MCF 10A (cell line): ENCODE measurements around the gene PDPN. TPM values are rescaled to one million over a fixed set of nuclear protein-coding genes. Genes with fewer than 3 reads are reported as not detected.
A peak's percentile ranks its signal among the peaks of the same experiment; 100 is the strongest.

Source experiments
- Bru-seq: library from RNA; stranded (reverse); fragments of 400-500 nt; gene quantifications from one replicate; lab custom pipeline; 2021; lab: Mats Ljungman, UMichigan
- BruChase-seq, 2 experiments: library from RNA; stranded (reverse); fragments of 400-500 nt; gene quantifications; one replicate each; lab custom pipeline; 2021; lab: Mats Ljungman, UMichigan
- BruUV-seq: library from RNA; stranded (reverse); fragments of 400-500 nt; replicated peaks from 2 replicates; lab custom pipeline; 2021; lab: Mats Ljungman, UMichigan
- CTCF ChIA-PET: fragments of 300-600 bp; sonication (Branson Sonifier 250); formaldehyde crosslinking; extraction: SDS; loops from one replicate; lab custom pipeline; 2021; ENCODE audit warnings: antibody characterized with exemption, inconsistent platforms; lab: Yijun Ruan, JAX
- POLR2A ChIA-PET: fragments of 300-600, 350-650 bp; sonication (Branson Sonifier 250); formaldehyde crosslinking; extraction: SDS; loops from one replicate; lab custom pipeline; 2020; ENCODE audit warnings: antibody characterized with exemption, inconsistent platforms; lab: Yijun Ruan, JAX
- DNase-seq: peaks from one replicate; pipeline ENCODE4 v3.0.0-alpha.2; 2018; ENCODE audit not compliant: unreplicated experiment
- H3K27ac Mint-ChIP-seq: one replicate; pipeline ENCODE4 v1.8.0; 2022; ENCODE audit warnings: mild to moderate bottlenecking, low read depth, mixed read lengths; ENCODE audit not compliant: unreplicated experiment
- H3K27me3 Mint-ChIP-seq: one replicate; pipeline ENCODE4 v1.8.0; 2022; ENCODE audit warnings: mixed read lengths; ENCODE audit not compliant: insufficient read depth, unreplicated experiment
- H3K36me3 Mint-ChIP-seq: one replicate; pipeline ENCODE4 v1.8.0; 2022; ENCODE audit warnings: mild to moderate bottlenecking, moderate library complexity, mixed read lengths; ENCODE audit not compliant: insufficient read depth, unreplicated experiment
- H3K4me1 Mint-ChIP-seq: one replicate; pipeline ENCODE4 v1.8.0; 2022; ENCODE audit warnings: mixed read lengths; ENCODE audit not compliant: insufficient read depth, unreplicated experiment
- H3K4me3 Mint-ChIP-seq: one replicate; pipeline ENCODE4 v1.8.0; 2022; ENCODE audit warnings: mild to moderate bottlenecking, moderate library complexity, mixed read lengths; ENCODE audit not compliant: unreplicated experiment
- H3K9me3 Mint-ChIP-seq: one replicate; pipeline ENCODE4 v1.8.0; 2022; ENCODE audit warnings: mixed read lengths; ENCODE audit not compliant: unreplicated experiment
- intact Hi-C: fragments of 100-400 bp; cut with micrococcal nuclease; formaldehyde crosslinking; loops from 2 replicates; pipeline ENCODE4 v1.14.1; 2022
- long read RNA-seq: library from polyadenylated mRNA; stranded (forward); transcript quantifications from one replicate; pipeline ENCODE4 v2.0.0, GENCODE V29; 2022
- total RNA-seq: library from RNA; stranded (reverse); gene quantifications from 2 replicates; pipeline ENCODE4 v1.2.3, GENCODE V29; 2022
- TF ChIP-seq, protein P1 (sequence below): fragments of 200-600 bp; IDR thresholded peaks from one replicate; pipeline ENCODE4 v1.8.0; 2022; ENCODE audit warnings: antibody characterized with exemption, mild to moderate bottlenecking; ENCODE audit not compliant: unreplicated experiment

The PDPN gene, protein sequence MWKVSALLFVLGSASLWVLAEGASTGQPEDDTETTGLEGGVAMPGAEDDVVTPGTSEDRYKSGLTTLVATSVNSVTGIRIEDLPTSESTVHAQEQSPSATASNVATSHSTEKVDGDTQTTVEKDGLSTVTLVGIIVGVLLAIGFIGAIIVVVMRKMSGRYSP
- total RNA-seq (30.7 and 35.1 TPM in 2 replicates), Bru-seq, nascent RNA (percentile 58 among the genes with signal in this experiment), BruChase-seq, experiment 1, labeled RNA remaining after a 6-hour chase (percentile 73 among the genes with signal in this experiment), BruChase-seq, experiment 2, labeled RNA remaining after a 2-hour chase (percentile 57 among the genes with signal in this experiment)
- long read RNA-seq, transcript PDPN-202 (6 exons, 2,801 nt): minor isoform, 32 of 102 reads
- long read RNA-seq, transcript PDPN-201 (6 exons, 3,104 nt): major isoform, 56 of 102 reads
- long read RNA-seq, partial matches to known transcripts: 2 of 102 reads
- long read RNA-seq, other reads (novel, unspliced or antisense): 10 of 102 reads

DNA sequence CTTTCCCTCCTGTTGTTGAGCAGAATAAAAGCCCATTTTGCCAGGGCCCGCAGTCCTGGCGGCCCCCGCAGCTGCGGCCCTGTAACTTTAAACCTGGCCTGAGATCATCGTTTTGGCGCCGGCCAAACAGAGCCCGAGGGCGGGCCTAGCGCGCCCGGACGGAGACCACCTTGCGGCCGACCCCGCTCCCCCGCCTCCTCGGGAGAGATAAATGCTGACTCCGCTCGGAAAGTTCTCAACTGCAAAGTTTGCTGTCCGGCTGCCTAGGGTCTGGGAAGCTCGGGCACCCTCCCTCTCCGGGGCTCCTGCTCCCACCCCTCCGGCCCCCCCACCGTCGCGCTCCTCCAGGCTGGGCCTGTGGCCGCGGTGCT is at the start of gene PDPN:
TSS of gene PDPN (plus strand) at position 238 of the 371 bp plus-strand sequence. CDS start 202 bp downstream, outside the sequence.
- H3K36me3 Mint-ChIP-seq: peaks cover 22% of the 10 kb centered on the region
- ChIA-PET POLR2A (interaction anchor here (0.7 to 3.6 kb wide), 7 partner anchors 10 to 108 kb away, joined by 4 to 53 read pairs (median 18); no protein-coding TSS in a partner anchor), CTCF (interaction anchor here (1.6 kb wide), 1 partner anchor 16 kb away, joined by 4 read pairs; no protein-coding TSS in a partner anchor)
- TF ChIP-seq, protein P1, sequence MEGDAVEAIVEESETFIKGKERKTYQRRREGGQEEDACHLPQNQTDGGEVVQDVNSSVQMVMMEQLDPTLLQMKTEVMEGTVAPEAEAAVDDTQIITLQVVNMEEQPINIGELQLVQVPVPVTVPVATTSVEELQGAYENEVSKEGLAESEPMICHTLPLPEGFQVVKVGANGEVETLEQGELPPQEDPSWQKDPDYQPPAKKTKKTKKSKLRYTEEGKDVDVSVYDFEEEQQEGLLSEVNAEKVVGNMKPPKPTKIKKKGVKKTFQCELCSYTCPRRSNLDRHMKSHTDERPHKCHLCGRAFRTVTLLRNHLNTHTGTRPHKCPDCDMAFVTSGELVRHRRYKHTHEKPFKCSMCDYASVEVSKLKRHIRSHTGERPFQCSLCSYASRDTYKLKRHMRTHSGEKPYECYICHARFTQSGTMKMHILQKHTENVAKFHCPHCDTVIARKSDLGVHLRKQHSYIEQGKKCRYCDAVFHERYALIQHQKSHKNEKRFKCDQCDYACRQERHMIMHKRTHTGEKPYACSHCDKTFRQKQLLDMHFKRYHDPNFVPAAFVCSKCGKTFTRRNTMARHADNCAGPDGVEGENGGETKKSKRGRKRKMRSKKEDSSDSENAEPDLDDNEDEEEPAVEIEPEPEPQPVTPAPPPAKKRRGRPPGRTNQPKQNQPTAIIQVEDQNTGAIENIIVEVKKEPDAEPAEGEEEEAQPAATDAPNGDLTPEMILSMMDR: no peak
- H3K27ac Mint-ChIP-seq: peak within 1 kb of the TSS; percentile 89
- peaks cover 14% of the 10 kb centered on the region for H3K4me1 Mint-ChIP-seq
- no peaks in the 10 kb centered on the region for H3K27me3 Mint-ChIP-seq
- intact Hi-C loops: no loop called here
- no TSS peak for BruUV-seq
- peak; percentile 21 for DNase-seq
- peak within 1 kb of the TSS; percentile 85 for H3K4me3 Mint-ChIP-seq
- H3K9me3 Mint-ChIP-seq: no peaks in the 10 kb centered on the region

DNA sequence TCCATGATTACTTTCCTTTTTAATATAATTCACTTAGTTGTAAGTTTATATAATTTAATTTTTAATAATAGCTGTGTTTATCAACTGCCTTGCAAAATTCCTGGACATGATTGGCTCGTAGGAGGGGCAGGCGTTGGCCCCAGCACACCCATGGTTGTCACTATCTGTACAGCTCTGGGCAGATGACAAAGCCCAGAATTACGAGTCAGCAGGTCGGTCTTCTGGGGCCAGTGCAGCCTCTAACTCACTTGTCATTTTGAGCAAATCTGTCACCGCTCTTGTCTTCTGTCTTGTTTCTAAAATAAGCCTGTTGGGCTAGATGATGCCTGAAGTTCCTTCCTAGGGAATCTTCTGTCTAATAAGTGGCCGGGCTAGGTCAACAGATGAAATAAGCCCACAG is 48.4 kb upstream of the PDPN start:
- Mint-ChIP-seq H3K27ac (no peak overlapping the region), H3K4me1 (no peaks in the 10 kb centered on the region), H3K4me3 (no peak overlapping the region), H3K27me3 (no peaks in the 10 kb centered on the region), H3K9me3 (no peaks in the 10 kb centered on the region), H3K36me3 (no peaks in the 10 kb centered on the region)
- no peak for DNase-seq
- CTCF ChIA-PET: no interaction called here
- TF ChIP-seq, protein P1: no peak
- no TSS peak for BruUV-seq
- intact Hi-C loops: no loop called here
- POLR2A ChIA-PET: no interaction called here

DNA sequence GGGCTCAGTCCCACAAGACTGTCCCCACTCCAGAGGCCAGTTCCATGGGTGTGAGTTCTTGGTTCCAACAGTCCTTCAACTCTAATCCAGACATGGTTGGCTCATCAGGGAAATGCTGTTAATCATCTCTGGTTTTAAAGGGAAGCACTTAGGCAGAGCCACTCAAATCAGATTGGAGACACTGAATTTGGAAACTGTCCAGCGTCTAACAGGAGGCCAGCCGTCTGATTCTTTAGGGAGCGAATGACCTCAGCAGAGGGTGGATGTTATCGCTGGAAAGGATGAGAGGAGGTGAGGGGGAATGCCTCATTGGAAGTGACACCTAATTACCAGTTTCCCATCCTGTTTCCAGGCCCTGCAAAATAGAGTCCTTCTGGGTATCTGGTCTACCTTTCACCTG is 47.1 kb upstream of the PDPN start:
- Mint-ChIP-seq H3K9me3 (no peaks in the 10 kb centered on the region), H3K27ac (no peak overlapping the region)
- POLR2A ChIA-PET: interaction anchor here (0.5 kb wide), 1 partner anchor 91 kb away, joined by 4 read pairs; no protein-coding TSS in a partner anchor

DNA sequence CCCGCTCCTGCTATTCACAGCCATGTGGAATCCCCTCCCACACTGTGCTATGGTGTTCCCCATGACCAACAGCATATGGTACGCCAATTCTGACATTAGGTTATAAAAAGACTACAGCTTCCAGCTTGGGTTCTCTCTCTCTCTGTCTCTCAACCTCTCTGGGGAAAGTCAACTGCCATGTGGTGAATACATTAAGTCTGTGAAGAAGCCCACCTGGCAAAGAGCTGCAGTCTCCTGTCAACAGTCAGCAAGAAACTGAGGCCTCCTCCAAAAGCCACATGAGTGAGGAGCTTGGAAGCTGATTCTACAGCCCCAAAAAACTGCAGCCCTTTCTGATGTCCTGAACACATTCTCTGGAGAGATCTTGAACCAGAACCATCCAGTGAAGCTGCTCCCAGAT is 44.8 kb upstream of the PDPN start:
- TF ChIP-seq, protein P1: no peak
- Mint-ChIP-seq H3K27me3 (no peaks in the 10 kb centered on the region), H3K4me3 (no peak overlapping the region), H3K27ac (no peak overlapping the region), H3K9me3 (no peaks in the 10 kb centered on the region), H3K4me1 (peaks cover 14% of the 10 kb centered on the region), H3K36me3 (no peaks in the 10 kb centered on the region)
- DNase-seq: no peak
- intact Hi-C loops: no loop called here
- ChIA-PET POLR2A (no interaction called here), CTCF (no interaction called here)
- BruUV-seq: no TSS peak

More for the DNA sequence above, 47.1 kb upstream of the PDPN start:
- H3K4me1 Mint-ChIP-seq: peaks cover 6% of the 10 kb centered on the region
- TF ChIP-seq, protein P1: no peak
- H3K36me3 Mint-ChIP-seq: no peaks in the 10 kb centered on the region
- CTCF ChIA-PET: no interaction called here
- H3K4me3 Mint-ChIP-seq: no peak overlapping the region
- intact Hi-C loops: no loop called here
- DNase-seq: no peak
- no peaks in the 10 kb centered on the region for H3K27me3 Mint-ChIP-seq
- no TSS peak for BruUV-seq
